Measurements from ENCODE around the gene PFN2.

PFN2 gene

DNA sequence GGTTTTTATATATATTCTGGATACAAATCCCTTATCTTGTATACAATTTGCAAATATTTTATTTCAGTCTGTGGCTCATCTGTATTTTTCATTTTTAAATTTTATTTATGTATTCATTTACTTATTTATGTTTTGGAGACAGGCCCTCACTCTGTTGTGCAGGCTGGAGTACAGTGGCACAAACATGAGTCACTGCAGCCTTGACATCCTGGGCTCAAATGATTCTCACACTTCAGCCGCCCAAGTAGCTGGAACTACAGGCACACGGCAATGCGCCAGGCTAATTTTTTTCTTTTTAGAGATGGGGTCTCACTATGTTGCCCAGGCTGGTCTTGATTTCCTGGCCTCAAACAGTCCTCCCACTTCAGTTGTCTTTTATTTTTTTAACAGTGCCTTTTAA is 50.6 kb downstream of the PFN2 start:
- H3K4me3 ChIP-seq (ENCODE audit: low read depth, low read length), result no peak overlapping the region
- TF ChIP-seq, protein P1, sequence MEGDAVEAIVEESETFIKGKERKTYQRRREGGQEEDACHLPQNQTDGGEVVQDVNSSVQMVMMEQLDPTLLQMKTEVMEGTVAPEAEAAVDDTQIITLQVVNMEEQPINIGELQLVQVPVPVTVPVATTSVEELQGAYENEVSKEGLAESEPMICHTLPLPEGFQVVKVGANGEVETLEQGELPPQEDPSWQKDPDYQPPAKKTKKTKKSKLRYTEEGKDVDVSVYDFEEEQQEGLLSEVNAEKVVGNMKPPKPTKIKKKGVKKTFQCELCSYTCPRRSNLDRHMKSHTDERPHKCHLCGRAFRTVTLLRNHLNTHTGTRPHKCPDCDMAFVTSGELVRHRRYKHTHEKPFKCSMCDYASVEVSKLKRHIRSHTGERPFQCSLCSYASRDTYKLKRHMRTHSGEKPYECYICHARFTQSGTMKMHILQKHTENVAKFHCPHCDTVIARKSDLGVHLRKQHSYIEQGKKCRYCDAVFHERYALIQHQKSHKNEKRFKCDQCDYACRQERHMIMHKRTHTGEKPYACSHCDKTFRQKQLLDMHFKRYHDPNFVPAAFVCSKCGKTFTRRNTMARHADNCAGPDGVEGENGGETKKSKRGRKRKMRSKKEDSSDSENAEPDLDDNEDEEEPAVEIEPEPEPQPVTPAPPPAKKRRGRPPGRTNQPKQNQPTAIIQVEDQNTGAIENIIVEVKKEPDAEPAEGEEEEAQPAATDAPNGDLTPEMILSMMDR (IDR thresholded peaks at IDR 0.05; ENCODE audit: borderline replicate concordance, insufficient read depth, low read depth, low read length), result no peak

DNA sequence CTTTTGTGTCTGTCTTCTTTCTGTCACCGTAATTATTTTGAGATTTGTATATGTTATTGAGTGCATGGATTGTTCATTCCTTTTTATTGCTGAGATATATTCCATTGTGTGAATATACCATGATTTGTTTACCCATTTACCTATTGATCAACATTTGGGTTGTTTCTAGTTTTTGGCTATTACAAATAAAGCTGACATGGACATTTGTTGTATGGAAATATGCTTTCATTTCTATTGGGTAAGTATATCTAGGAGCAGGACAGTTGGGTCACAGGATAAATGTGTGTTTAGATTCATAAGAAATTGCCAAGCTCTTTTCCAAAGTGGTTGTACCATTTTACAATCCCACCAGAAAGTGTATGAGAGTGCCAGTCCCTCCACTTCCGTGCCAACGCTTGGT is 51.2 kb downstream of the PFN2 start:
- TF ChIP-seq, protein P1 (IDR thresholded peaks at IDR 0.05; ENCODE audit: borderline replicate concordance, insufficient read depth, low read depth, low read length), result no peak

DNA sequence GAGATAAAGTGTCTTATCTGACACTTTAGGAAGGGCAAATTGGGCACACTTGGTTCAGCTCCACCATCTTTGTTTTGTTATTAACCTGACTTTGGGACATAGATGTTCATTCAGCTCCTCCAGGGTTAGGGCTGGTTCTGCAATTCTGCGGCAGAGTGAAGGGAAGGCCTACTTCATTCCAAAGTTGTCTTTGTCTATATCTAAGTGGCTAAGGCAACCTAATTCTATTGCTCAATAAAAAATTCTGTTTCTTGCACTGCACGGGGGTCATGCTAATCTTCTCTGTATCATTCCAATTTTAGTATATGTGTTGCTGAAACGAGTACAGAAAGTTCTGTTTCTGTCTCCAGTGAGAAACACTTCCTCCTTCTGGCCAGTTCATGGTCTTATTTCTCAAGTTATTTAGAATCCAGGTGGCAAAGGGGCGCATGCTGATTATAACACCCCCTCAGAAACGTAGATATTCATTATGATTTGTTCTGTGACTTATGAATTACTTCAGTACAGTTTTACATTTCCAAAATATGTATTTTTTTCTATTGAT is 53.5 kb downstream of the PFN2 start:
- TF ChIP-seq, protein P1 (IDR thresholded peaks at IDR 0.05; ENCODE audit: borderline replicate concordance, insufficient read depth, low read depth, low read length), result no peak

More for the DNA sequence above, 51.2 kb downstream of the PFN2 start:
- H3K4me3 ChIP-seq (ENCODE audit: low read depth, low read length), result no peak overlapping the region

More for the DNA sequence above, 53.5 kb downstream of the PFN2 start:
- no peak overlapping the region for H3K4me3 ChIP-seq (ENCODE audit: low read depth, low read length)

All from GM12875 (cell line).